ENCODE data around the gene CTNS.
A peak's percentile ranks its signal among the peaks of the same experiment; 100 is the strongest.

The CTNS gene

GRCh38 chr17:3622977-3623594, 13.5 kb upstream of the CTNS start:
- no peak for DNase-seq (ENCODE audit: low read depth in 2 of 2, low spot score in 1 of 2)

GRCh38 chr17:3626831-3627768, 9.5 kb upstream of the CTNS start:
- DNase-seq (ENCODE audit: low read depth in 2 of 2, low spot score in 1 of 2), result no peak

DNA sequence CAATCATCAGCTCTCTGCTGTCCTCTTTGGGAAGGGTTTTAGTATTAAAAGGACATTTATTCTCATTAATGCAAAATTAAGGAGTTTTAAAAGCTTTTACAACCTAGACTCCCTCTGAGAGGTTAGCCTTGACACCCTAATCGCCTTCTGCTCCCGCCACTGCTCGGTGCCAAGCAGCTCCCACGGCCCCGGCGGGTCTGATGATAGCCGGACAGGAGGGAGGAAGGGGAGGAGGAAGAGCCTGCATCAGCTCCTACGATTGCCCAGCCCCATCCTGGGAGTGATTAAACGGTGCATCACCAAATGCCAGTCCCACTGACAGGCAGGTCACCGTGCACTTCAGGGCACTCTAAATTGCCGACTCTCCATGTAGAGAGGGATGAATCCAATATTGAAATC, 8.8 kb upstream of the CTNS start:
- DNase-seq (ENCODE audit: low read depth in 2 of 2, low spot score in 1 of 2), result no peak

DNA sequence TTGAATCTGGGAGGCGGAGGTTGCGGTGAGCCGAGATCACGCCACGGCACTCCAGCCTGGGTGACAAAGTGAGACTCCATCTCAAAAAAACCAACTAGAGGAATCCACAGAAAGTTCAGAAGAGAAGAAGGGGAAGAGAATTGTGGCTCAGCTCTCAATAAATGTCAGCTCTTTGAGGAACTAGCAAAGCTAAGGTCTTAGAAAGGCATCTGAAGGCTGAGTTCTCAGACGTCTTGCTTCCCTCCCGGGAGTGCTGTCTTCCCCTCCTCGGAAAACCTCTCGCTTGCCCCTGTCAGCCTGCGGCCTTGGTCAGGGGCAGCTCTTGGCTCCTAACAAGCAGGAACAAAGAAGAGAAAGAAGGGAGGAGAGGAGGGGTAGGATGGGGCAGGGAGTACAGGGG, 5.8 kb upstream of the CTNS start:
- no peak for DNase-seq (ENCODE audit: low read depth in 2 of 2, low spot score in 1 of 2)

DNA sequence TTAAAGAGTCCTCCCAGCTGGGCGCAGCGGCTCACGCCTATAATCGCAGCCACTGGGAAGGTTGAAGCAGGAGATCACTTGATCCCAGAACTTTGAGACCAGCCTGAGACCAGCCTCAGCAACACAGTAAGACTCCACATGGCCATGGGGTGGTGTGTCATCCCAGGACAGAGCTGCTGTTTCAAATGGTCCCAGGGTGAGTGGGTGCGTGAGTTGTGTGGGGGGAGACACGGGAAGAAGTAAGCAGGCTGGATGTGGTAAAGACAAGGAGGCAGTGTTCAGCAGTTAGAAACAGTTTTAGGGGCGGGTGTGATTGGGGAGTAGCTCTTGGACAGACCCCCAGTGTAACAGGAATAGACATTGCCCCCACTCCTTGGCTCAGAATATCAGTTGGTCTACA, 4.3 kb upstream of the CTNS start:
- DNase-seq (ENCODE audit: low read depth in 2 of 2, low spot score in 1 of 2), result no peak

DNA sequence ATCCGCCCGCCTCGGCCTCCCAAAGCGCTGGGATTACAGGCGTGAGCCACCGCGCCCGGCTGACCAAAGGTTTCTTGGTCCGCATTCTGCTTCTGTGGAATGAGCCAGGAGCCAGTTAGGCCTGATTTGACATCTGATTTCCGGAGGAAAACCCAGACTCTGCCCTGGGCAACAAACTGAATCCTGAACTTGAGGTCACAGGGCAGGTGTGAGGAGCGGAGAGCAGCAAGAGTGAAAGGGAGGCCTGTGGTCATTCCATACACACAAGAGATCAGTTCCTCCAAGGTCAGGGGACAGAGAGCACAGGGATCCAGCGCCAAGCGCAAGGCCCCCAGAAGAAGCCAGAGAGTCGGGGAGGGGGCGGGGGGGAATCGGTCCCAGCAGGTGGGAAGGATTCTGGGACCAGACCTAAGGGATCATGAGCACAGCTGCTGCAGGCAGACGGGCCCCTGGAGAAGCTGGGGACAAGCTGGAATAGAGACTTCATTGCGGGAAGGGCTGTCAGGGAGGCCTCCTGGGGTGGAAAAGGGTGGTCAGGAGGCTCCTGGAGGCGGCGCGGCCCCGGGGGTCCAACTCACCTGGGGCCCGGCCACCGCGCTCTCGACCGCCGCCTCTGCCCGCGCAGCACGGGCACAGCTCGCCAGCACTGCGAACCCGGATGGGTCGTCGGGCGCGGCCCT, 946 bp upstream of the CTNS start:
- DNase-seq (ENCODE audit: low read depth in 2 of 2, low spot score in 1 of 2), result no peak

DNA sequence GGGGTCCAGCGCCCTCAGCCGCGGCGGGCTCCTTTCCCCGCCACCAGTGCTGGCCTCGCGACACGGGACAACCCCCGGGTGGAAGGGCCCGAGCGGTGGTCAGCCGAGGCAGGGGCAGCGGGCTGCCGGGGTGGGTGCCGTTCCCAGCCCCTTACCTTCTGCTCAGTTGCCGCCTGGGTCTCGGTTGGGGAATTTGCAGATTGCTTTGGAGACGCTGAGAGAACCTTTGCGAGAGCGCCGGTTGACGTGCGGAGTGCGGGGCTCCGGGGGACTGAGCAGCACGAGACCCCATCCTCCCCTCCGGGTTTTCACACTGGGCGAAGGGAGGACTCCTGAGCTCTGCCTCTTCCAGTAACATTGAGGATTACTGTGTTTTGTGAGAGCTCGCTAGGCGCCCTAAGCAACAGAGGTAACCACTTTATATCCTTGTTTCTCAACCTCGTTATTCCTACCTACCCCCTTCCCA, 381 bp downstream of the CTNS start:
- peak in 1 of 2 donors; percentile 3 for DNase-seq (ENCODE audit: low read depth in 2 of 2, low spot score in 1 of 2)

DNA sequence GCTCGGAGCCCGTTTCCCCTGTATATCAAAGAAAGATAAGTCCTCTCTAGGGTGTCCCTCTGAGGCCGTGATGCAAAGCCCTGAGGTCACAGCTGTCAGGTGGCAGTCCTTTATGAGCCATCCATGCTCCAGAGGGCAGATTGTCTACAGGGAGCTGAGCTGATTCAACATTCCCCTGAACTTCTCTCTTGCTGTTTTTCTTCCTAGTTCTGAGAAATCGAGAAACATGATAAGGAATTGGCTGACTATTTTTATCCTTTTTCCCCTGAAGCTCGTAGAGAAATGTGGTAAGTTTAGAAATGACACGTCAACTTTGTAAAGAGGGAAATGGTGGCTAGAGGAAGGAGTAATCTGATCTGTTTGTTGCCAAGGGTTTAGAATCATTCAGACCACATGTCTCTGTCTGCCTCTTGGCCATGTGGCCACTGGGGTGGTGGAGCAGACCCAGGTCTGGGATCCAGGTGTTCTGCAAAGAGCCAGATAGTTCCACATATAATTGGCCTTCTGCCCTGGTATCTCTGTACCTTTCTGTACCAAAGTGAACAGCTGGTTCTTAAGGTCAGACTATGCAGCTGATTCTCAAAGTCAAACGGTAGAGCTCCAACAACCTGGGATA, 3.5 kb downstream of the CTNS start:
- DNase-seq (ENCODE audit: low read depth in 2 of 2, low spot score in 1 of 2), result no peak

DNA sequence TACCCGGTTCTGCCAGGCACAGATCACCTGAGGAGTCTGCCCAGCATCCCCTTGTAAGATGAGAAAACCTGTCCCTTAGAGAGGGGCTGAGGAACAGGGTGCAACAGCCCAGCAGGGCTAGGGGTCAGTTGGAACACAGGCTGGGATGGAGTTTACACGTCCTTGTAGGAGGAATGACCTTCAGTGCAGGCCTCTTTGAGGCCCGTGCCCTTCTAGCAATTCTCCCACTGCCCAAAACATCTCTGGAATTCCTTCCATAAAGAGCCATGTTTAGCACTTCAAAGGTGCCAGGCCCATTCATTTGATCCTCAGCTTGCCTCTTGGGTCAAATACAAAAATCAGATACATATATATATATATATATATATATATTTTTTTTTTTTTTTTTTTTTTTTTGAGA, 4.5 kb downstream of the CTNS start:
- DNase-seq (ENCODE audit: low read depth in 2 of 2, low spot score in 1 of 2), result no peak

DNA sequence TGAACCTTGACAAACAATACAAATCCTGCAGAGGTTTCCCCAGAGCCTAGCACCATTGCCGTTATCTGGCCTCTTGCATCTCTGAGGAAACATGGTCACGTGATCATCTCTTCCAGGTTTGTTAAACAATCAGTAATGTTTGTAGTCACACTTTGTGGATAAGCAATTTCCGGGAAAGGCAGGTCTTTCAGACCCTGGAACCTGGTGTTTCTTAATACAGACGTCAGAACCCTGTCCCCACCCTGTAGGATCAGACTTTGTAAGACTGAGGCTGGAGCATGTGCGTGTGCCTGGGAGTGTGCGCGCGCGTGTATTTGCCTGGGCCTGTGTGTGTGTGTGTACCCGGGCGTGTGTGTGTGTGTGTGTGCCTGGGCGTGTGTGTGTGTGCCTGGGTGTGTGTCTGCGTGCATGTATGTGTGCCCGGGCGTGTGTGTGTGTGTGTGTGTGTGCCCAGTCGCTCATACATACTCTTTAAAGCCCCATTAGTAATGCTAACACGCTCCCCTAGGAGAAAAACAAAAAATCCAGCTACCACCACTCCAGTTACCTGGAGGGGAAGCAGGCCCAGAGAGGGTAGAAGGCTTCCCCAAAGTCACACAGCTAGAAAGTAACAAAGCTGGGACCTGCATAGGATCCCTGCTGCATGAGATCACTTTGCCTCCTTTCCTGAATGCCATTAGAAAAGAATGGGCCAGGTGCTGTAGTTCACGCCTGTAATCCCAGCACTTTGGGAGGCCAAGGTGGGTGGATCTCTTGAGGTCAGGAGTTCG, 5.3 kb downstream of the CTNS start:
- DNase-seq (ENCODE audit: low read depth in 2 of 2, low spot score in 1 of 2), result no peak

DNA sequence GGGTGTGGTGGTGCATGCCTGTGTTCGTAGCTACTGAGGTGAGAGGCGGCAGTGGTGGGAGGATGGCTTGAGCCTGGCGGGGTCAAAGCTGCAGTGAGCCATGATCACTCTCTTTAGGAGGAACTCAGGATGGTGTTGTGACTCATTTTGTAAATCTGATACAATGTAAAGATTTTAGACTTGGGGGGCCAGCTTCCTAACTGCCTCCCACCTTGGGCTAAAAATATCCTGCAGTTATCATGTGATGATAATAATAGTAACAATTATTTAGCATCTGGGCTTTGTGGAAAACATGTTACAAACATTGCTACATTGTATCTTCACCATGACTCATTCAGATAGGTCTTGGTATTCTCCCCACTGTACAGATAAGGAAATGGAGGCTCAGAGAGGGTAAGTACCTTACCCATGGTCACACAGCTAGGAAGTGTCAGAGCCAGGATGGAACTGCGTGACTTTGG, 7.4 kb downstream of the CTNS start:
- no peak for DNase-seq (ENCODE audit: low read depth in 2 of 2, low spot score in 1 of 2)

DNA sequence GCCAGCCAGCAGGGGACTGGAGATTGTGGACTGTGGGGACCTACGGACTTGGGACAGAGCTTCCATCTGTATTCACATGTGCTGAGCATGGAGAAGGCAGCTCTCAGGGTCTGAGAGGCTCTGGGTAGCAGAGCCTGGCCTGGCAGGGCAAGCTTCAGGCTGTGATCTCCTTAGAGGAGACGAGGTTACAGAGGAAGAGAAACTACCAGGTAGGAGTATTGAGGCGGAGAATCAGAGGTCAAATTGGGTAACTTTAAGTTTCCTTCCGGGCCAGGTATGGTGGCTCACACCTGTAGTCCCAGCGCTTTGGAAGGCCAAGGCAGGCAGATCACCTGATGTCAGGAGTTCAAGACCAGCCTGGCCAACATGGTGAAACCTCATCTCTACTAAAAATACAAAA, 8.8 kb downstream of the CTNS start:
- DNase-seq (ENCODE audit: low read depth in 2 of 2, low spot score in 1 of 2), result no peak

GRCh38 chr17:3647251-3647650, 10.7 kb downstream of the CTNS start:
- DNase-seq (ENCODE audit: low read depth in 2 of 2, low spot score in 1 of 2), result no peak

DNA sequence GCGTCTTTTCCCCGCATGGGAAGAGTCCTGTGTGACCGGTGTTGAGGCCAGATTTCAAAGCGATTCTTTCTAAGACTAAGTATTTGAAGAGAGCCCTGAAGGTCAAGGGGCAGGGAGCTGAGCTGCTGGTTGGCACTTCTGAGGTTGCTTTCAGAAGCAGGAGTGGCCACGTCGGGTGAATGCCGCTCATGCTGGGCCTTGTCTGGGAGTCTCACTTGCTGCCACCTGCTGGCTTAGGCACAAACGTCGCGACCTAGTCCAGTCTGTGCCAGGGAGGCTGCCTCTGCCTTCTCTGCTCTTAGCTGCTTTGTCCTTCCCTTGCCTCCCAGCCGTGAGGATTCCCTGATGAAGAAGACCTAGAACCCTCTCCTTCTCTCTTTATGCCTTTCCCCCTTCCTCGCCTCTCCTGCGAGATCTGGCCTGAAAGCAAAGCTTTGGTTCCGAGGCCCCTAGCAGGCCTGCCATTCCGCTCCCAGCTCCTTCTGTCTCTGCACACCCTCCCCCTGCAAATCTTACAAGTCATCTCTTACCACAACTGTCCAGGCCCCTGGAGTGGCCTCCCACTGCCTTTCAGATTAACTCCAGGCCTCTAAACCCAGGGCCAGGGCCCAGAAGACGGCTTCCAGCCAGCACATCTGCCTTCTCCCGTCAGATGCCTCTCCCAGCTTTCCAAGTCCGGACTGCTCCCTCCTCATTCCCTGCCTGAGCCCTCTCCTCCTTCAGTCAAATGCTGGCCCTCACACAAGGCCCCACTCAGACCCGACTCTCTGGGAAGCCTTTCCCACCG, 11.4 kb downstream of the CTNS start:
- no peak for DNase-seq (ENCODE audit: low read depth in 2 of 2, low spot score in 1 of 2)

GRCh38 chr17:3655766-3656165, 19.2 kb downstream of the CTNS start:
- DNase-seq (ENCODE audit: low read depth in 2 of 2, low spot score in 1 of 2), result no peak

DNA sequence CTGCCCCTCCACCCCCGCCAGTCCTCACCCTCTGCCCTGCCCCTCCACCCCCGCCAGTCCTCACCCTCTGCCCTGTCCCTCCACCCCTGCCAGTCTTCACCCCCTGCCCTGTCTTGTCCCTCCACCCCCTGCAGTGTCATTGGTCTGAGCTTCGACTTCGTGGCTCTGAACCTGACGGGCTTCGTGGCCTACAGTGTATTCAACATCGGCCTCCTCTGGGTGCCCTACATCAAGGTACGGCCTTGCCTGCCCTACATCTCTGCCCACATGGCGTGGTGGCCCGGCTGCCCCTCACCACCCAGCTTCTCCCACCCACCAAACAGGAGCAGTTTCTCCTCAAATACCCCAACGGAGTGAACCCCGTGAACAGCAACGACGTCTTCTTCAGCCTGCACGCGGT, 19.8 kb downstream of the CTNS start:
- no peak for DNase-seq (ENCODE audit: low read depth in 2 of 2, low spot score in 1 of 2)

- no peak for DNase-seq (ENCODE audit: low read depth in 2 of 2, low spot score in 1 of 2)
These were observed 20.4 kb downstream of the CTNS start for GRCh38 chr17:3656755-3657587.

DNA sequence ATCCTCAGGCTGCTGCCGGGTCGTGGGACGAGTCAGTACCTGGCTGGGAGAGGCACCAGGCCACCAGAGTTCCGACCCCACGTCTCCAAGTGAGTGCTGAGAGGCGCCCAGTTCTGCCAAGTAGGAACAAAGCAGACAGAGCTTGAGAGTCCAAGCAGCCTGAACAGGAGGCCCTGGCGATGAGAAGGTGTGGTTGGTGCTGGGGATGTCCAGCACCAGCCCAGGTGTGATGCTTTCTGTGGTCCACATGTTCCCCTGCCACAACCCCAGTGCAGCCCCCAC, 21.0 kb downstream of the CTNS start:
- no peak for DNase-seq (ENCODE audit: low read depth in 2 of 2, low spot score in 1 of 2)

All from stimulated activated CD8-positive, alpha-beta memory T cell treated with anti-CD3 and anti-CD28 coated beads, Interleukin-4, amount 100 ng/mL, for 4 hours (primary cell).